NCI-H2081 (cell line): Measurements from ENCODE around the gene PTPN3.
"Not testable (repeated sequence)": the region's sequence is repeated elsewhere in the genome, so short reads cannot be mapped to it uniquely, and the experiment has no call there.

ENCODE experiments used
- DNase-seq, 2 experiments: peaks; one replicate each; lab custom pipeline; 2025; lab: John Stamatoyannopoulos, UW

The PTPN3 gene

GRCh38 chr9:109498195-109499092, at the start of gene PTPN3:
PTPN3 (minus strand) TSS chr9:109498307; CDS start chr9:109463434, 34,873 bp downstream.
- DNase-seq, result peak; percentile 5 to 13

- DNase-seq, result not testable (repeated sequence)
Measured at GRCh38 chr9:109544954-109545353, 46.8 kb upstream of the PTPN3 start.

- DNase-seq, result no peak
Measured at GRCh38 chr9:109542922-109543321, 44.8 kb upstream of the PTPN3 start.

- DNase-seq, result no peak
Measured at GRCh38 chr9:109538346-109538745, 40.2 kb upstream of the PTPN3 start.

GRCh38 chr9:109537288-109537687, 39.2 kb upstream of the PTPN3 start:
- DNase-seq, result no peak

- no peak for DNase-seq
Measured at GRCh38 chr9:109536859-109537258, 38.8 kb upstream of the PTPN3 start.

- no peak for DNase-seq
Measured at GRCh38 chr9:109535365-109535764, 37.3 kb upstream of the PTPN3 start.

- DNase-seq, result no peak
Measured at GRCh38 chr9:109534151-109534550, 36.0 kb upstream of the PTPN3 start.

GRCh38 chr9:109532652-109533051, 34.5 kb upstream of the PTPN3 start:
- not testable (repeated sequence) for DNase-seq

GRCh38 chr9:109522106-109522505, 24.0 kb upstream of the PTPN3 start:
- no peak for DNase-seq

- peak; percentile 73 to 74 for DNase-seq
Measured at GRCh38 chr9:109520475-109521132, 22.5 kb upstream of the PTPN3 start.

GRCh38 chr9:109519366-109519765, 21.3 kb upstream of the PTPN3 start:
- no peak for DNase-seq

- no peak for DNase-seq
Measured at GRCh38 chr9:109518621-109519335, 20.7 kb upstream of the PTPN3 start.

- DNase-seq, result peak in 1 of 2 experiments; percentile 15
Measured at GRCh38 chr9:109517901-109518377, 19.8 kb upstream of the PTPN3 start.

- no peak for DNase-seq
Measured at GRCh38 chr9:109513871-109514270, 15.8 kb upstream of the PTPN3 start.

- no peak for DNase-seq
Measured at GRCh38 chr9:109512170-109512756, 14.2 kb upstream of the PTPN3 start.

GRCh38 chr9:109510506-109510905, 12.4 kb upstream of the PTPN3 start:
- DNase-seq, result no peak

- not testable (repeated sequence) for DNase-seq
Measured at GRCh38 chr9:109510042-109510441, 11.9 kb upstream of the PTPN3 start.

- no peak for DNase-seq
Measured at GRCh38 chr9:109509611-109510010, 11.5 kb upstream of the PTPN3 start.

GRCh38 chr9:109507421-109507838, 9.3 kb upstream of the PTPN3 start:
- no peak for DNase-seq

- no peak for DNase-seq
Measured at GRCh38 chr9:109506097-109506712, 8.1 kb upstream of the PTPN3 start.
